Activated CD4-positive, alpha-beta T cell treated with anti-CD3 and anti-CD28 coated beads, Interleukin-2, amount 50 U/mL, for 4 hours (primary cell): Measurements from ENCODE around the gene IL1RAPL2.
"Not testable (repeated sequence)": the region's sequence is repeated elsewhere in the genome, so short reads cannot be mapped to it uniquely, and the experiment has no call there.

ENCODE experiments used
- DNase-seq, 2 experiments: peaks; one replicate each; pipeline ENCODE4 v3.0.0-alpha.2; 2020

Gene IL1RAPL2

GRCh38 chrX:105723966-105724735 is 1158.2 kb downstream of the IL1RAPL2 start:
- no peak for DNase-seq

- DNase-seq, result no peak
Measured at GRCh38 chrX:105725228-105725627, 1159.2 kb downstream of the IL1RAPL2 start.

GRCh38 chrX:105738162-105738561 is 1172.2 kb downstream of the IL1RAPL2 start:
- no peak for DNase-seq

DNA sequence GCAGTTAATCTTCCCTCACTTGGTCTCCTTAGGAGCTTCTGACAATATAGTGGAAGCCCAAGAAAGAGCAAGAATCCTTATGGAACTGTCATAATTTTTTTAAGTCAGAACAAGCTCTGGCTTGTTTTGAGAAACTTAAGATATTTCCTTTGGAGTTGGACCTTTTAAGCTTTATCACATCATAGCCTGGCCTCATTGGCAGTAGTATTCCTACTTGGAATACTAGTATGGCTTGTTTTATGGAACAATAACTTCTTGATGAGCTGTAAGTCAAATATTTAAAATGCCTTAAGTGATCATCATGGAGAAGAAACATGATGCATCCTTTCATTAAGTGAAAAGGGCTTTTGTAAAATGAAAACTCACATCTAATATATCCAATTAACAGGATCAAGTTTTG is 1178.3 kb downstream of the IL1RAPL2 start:
- no peak for DNase-seq

- DNase-seq, result no peak
Measured at GRCh38 chrX:105744946-105745345, 1178.9 kb downstream of the IL1RAPL2 start.

DNA sequence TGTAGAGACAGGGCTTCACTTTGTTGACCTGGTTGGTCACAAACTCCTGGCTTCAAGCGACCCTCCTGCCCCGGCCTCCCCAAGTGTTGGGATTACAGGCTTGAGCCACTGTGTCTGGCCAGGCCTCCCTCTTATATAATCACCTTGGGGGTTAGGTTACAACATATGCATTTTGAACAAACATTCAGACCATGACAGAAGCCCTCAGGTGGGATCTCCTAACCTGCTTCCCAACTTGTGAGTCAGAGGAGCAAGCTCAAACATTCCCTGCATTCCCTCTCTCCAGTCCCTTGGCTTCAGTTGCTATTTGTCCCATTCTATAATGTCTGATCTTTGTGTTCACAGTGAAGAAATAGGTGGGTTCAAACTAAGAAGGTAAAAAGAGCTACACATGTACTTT is 1179.9 kb downstream of the IL1RAPL2 start:
- no peak for DNase-seq

DNA sequence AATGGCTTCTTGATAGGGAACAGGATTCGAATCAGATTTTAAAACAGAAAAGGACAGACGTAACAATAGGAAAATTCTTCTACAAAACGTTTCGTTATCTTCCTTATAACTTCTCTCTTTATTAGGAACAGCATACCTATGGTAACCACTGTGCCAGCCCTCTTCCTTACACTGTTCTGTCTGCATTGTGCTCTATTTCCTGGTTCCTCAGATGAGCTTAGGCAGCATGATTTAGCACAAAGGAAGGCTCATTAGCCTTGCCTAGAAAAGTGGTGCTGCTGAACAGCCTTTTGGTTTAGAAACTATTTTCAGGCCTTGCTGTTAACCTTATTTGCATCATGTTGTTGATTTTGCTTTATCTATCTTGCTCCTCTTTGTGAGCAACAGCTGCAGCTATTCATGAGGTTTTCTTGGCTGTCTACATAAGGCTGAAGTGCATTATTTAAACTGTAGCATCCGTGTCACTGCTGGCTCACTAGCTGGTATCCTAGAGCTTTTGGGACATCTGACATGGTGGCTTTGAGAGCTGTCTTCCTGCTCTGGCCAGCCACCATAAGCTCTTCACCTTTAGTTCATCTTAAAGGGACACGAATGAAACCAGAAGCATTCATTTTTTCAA is 1186.4 kb downstream of the IL1RAPL2 start:
- no peak for DNase-seq

DNA sequence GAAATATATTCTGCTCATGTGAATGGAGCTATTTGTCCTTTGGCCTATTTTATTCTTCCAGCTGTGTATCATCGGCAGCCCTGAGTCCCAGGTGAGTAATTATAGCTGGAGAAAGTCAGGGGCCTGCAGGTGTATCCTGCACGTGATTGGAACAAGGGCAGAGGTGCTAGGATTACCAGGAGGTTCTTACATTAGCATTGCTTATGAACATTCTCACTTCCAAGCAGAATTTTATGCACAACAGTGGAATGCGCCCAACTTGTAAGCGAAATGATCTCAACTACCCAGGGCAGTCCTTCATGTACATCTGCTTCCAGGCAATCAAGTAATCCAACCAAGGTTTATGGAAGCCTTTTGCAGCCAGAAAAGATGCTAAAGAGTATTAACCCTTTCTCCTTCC is 1187.4 kb downstream of the IL1RAPL2 start:
- no peak for DNase-seq

DNA sequence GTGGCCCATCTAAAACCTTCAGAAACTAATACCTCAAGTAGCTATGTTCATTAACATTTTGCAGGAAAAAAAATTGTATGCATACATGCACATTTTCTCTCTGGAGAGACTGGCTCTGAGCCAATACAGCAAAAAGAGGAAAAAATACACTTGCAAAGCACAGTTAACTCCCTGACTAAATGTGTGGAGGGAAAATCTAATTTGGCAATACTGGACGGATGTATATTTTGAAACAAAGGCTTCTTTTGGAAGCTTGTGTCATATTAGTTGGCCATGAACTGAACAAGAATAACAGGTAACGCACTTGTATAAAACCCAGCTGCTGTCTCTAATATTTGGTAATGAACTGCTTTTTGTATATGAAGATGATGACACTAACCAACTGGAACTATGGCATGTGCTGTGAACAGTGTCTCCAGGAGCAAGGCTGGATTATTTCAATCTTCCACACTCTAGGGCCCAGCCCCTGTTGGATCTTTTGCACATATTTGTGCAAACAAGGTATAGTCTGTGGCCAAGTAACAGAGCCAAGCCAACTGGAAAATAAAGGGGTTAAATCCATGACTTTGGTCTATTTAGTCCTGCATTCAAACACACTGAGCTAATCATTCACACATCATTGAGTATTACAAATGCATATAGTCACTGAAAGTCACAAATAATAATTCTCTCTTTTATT is 1188.4 kb downstream of the IL1RAPL2 start:
- no peak for DNase-seq

- no peak for DNase-seq
Measured at GRCh38 chrX:105755109-105755508, 1189.1 kb downstream of the IL1RAPL2 start.

GRCh38 chrX:105758754-105759153 is 1192.8 kb downstream of the IL1RAPL2 start:
- DNase-seq, result no peak

DNA sequence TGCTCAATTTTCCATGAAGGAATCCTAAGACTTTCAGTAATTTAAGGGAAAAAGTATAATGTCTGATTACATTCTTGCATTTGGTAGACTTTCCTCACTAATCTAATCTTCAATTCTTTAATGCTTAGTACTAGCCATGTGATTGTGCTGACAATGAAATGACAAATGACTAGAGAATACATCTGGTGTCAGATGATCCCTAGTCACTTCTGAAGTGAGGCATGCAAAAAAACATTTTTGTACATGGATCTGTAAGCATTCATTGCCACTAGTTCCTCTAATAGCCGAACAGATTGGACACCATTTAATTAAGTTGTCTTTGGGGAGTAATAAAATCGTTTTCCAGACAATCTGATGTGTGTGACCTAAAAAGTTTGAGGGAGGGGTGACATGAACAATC is 1193.6 kb downstream of the IL1RAPL2 start:
- no peak for DNase-seq

- no peak for DNase-seq
Measured at GRCh38 chrX:105765691-105766090, 1199.7 kb downstream of the IL1RAPL2 start.

DNA sequence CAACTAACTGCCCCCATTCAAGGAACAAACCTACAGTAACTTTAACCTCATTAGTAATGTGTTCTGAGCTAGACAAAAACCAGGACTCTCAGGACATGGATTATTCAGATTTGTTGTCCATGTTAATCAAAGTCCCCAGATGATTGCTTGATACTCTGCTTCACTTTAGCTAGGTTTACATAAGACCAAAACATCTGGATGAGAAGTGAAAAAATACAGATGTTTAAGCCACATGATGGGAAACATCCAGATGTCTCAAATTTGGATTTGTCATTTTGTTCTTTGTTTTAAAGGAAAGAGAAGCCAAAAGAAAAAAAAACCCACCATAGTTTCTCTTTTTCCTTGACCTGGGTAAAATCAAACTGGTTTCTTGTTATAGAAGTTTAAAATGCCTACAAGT is 1207.8 kb downstream of the IL1RAPL2 start:
- DNase-seq, result no peak

- DNase-seq, result no peak
Measured at GRCh38 chrX:105775679-105776078, 1209.7 kb downstream of the IL1RAPL2 start.

- no peak for DNase-seq
Measured at GRCh38 chrX:105781804-105782203, 1215.8 kb downstream of the IL1RAPL2 start.

DNA sequence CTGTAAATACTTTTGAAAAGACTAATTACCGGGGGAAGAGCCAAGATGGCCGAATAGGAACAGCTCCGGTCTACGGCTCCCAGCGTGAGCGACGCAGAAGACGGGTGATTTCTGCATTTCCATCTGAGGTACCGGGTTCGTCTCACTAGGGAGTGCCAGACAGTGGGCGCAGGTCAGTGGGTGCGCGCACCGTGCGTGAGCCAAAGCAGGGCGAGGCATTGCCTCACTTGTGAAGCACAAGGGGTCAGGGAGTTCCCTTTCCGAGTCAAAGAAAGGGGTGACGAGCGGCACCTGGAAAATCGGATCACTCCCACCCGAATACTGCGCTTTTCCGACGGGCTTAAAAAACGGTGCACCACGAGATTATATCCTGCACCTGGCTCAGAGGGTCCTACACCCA is 1230.9 kb downstream of the IL1RAPL2 start:
- not testable (repeated sequence) for DNase-seq

DNA sequence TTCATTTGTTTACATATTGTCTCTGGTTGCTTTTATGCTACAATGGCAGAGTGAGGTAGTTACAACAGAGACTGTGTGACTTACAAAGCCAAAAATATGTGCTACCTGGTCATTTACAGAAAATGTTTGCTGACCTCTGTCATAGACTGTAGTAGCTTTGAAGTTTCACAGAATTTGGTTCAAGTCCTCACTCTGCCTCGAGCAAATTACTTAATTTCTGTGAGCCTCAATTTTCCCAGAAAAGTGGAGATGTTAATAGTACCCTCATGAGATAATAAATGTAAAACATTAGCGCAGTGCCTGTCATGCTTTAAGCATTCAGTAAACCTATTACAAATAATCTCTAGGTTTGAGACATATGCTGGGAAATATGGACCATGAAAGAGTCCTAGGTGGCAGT is 1237.9 kb downstream of the IL1RAPL2 start:
- no peak for DNase-seq

DNA sequence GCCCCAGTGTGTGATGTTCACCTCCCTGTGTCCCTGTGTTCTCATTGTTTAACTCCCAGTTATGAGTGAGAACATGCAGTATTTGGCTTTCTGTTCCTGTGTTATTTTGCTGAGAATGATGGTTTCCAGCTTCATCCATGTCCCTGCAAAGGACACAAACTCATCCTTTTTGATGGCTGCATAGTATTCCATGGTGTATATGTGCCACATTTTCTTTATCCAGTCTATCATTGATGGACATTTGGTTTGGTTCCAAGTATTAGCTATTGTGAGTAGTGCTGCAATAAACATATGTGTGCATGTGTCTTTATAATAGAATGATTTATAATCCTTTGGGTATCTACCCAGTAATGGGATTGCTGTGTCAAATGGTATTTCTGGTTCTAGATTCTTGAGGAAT is 1239.7 kb downstream of the IL1RAPL2 start:
- not testable (repeated sequence) for DNase-seq

DNA sequence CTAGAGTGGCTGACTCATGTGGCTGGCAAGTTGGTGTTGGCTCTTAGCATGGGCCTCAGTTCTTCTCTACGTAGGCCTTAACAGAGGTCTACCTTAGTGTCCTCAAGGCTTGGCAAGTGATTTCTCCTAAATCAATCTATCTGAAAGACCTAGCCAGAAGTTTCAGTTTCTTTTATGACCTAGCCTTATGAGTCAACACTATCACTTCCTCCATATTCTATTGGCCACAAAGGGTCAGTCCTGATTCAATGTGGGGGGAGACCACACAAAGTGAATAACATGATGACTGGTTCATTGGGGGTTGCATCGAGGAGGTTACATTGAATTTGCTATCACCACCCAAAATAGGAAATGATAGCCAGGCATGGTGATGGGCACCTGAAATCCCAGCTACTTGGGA is 1250.5 kb downstream of the IL1RAPL2 start:
- no peak for DNase-seq
